Karpas-422 (cell line): ENCODE measurements around the gene COL15A1. TPM values are rescaled to one million over a fixed set of nuclear protein-coding genes. Genes with fewer than 3 reads are reported as not detected.

Experiments used
- DNase-seq: peaks from one replicate; pipeline ENCODE4 v3.0.0-alpha.2; 2015
- H2AFZ ChIP-seq: fragments of 200-600 bp; sonication (generic); 2 replicates; pipeline ENCODE4 v1.6.1; 2014; ENCODE audit warnings: antibody characterized with exemption, low read length, mixed read lengths
- H3K27ac ChIP-seq: fragments of 200-600 bp; sonication (generic); 2 replicates; pipeline ENCODE4 v1.5.1; 2014; ENCODE audit warnings: mild to moderate bottlenecking, low read length, moderate library complexity
- H3K27me3 ChIP-seq: fragments of 200-600 bp; sonication (generic); 2 replicates; pipeline ENCODE4 v1.6.1; 2014; ENCODE audit warnings: low read length, mixed read lengths
- H3K36me3 ChIP-seq: fragments of 200-600 bp; sonication (generic); 2 replicates; pipeline ENCODE4 v1.6.1; 2014; ENCODE audit warnings: low read length, mixed read lengths; ENCODE audit not compliant: insufficient read depth
- H3K4me1 ChIP-seq: fragments of 200-600 bp; sonication (generic); 2 replicates; pipeline ENCODE4 v1.6.1; 2014; ENCODE audit warnings: mild to moderate bottlenecking, low read length, mixed read lengths
- H3K4me2 ChIP-seq: fragments of 200-600 bp; sonication (generic); 2 replicates; pipeline ENCODE4 v1.6.1; 2014; ENCODE audit warnings: low read length, low read depth, mild to moderate bottlenecking; ENCODE audit not compliant: poor library complexity, severe bottlenecking
- H3K4me3 ChIP-seq: fragments of 200-600 bp; sonication (generic); 2 replicates; pipeline ENCODE4 v1.5.1; 2014; ENCODE audit warnings: mild to moderate bottlenecking, antibody characterized with exemption, low read length, mixed read lengths
- H3K79me2 ChIP-seq: fragments of 200-600 bp; sonication (generic); 2 replicates; pipeline ENCODE4 v1.6.1; 2014; ENCODE audit warnings: mild to moderate bottlenecking, low read length, mixed read lengths
- H3K9ac ChIP-seq: fragments of 200-600 bp; sonication (generic); 2 replicates; pipeline ENCODE4 v1.6.0; 2014; ENCODE audit warnings: low read length
- H3K9me2 ChIP-seq: fragments of 200-600 bp; sonication (generic), shearing (Covaris generic); replicated peaks from 2 replicates; pipeline ENCODE4 v1.6.0; 2014; ENCODE audit warnings: mild to moderate bottlenecking, low read length, moderate library complexity; ENCODE audit not compliant: insufficient read depth
- H3K9me3 ChIP-seq: fragments of 300-700, 200-600 bp; sonication (generic); 2 replicates; pipeline ENCODE4 v1.6.1; 2014; ENCODE audit warnings: low read length, mixed read lengths
- H4K20me1 ChIP-seq: fragments of 200-600 bp; sonication (generic); 2 replicates; pipeline ENCODE4 v1.6.1; 2014; ENCODE audit warnings: mild to moderate bottlenecking, antibody characterized with exemption, low read length, low read depth; ENCODE audit not compliant: insufficient read depth
- total RNA-seq: library from RNA; depleted of rRNA; stranded (reverse); fragments of >200 nt; shearing (Covaris generic); gene quantifications from 2 replicates; pipeline ENCODE4 v1.2.3, GENCODE V29; 2014; ENCODE audit warnings: low replicate concordance

COL15A1 gene
- total RNA-seq, 1 experiment from 2014 or later: 0.93 TPM

DNA sequence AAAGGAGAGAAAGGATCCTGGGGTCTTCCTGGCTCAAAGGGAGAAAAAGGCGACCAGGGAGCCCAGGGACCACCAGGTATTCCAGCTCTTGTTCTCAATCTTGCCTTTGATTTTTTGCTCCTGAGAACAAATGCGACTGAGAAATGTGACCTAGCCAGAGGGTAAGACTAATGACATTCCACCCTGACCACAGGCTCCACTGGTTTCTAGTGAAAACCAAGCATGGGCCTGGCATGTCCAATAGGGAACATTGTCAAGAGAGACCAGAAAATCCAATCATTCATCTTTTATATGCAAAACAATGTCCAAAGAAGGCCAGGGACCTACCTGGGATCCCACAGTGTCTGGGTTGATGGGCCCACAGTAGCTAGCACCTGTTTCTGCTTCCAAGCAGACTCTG lies 110.9 kb downstream of the COL15A1 start:
- H3K4me2 ChIP-seq: no peak overlapping the region
- H3K27me3 ChIP-seq: no peaks in the 10 kb centered on the region
- H2AFZ ChIP-seq: no peak overlapping the region
- DNase-seq: no peak
- no peak overlapping the region for H3K9ac ChIP-seq
- no peaks in the 10 kb centered on the region for H4K20me1 ChIP-seq
- no peaks in the 10 kb centered on the region for H3K9me3 ChIP-seq
- H3K4me3 ChIP-seq: no peak overlapping the region
- no peak overlapping the region for H3K27ac ChIP-seq
- no peaks in the 10 kb centered on the region for H3K79me2 ChIP-seq
- H3K36me3 ChIP-seq: no peaks in the 10 kb centered on the region
- peaks cover 51% of the 10 kb centered on the region for H3K4me1 ChIP-seq
- H3K9me2 ChIP-seq: no peaks in the 10 kb centered on the region

DNA sequence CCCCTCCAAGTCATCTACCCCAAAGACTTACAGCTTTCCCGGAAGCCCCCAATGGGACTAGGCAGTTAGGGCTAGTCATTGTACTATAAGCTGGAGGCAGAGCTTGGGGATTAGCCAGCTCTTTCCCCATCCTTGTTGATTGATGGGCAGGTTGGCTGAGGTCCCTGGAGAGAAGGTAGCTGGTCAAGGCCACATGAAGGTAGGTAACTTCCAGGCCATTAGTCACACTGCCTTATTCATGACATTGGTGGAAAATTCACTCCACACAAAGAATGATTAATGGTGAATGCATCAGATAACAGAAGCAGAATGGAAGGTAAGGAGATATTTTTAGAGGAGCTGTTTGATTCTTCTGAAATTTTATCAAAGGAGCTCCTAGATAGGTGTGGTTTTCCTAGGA lies 111.7 kb downstream of the COL15A1 start:
- Histone ChIP-seq H3K4me3 (no peak overlapping the region), H3K9ac (no peak overlapping the region), H3K9me3 (no peaks in the 10 kb centered on the region), H3K9me2 (no peaks in the 10 kb centered on the region), H3K4me1 (peaks cover 59% of the 10 kb centered on the region), H3K36me3 (no peaks in the 10 kb centered on the region), H3K4me2 (no peak overlapping the region), H3K79me2 (no peaks in the 10 kb centered on the region), H3K27ac (no peak overlapping the region), H4K20me1 (no peaks in the 10 kb centered on the region), H3K27me3 (no peaks in the 10 kb centered on the region), H2AFZ (no peak overlapping the region)
- no peak for DNase-seq

DNA sequence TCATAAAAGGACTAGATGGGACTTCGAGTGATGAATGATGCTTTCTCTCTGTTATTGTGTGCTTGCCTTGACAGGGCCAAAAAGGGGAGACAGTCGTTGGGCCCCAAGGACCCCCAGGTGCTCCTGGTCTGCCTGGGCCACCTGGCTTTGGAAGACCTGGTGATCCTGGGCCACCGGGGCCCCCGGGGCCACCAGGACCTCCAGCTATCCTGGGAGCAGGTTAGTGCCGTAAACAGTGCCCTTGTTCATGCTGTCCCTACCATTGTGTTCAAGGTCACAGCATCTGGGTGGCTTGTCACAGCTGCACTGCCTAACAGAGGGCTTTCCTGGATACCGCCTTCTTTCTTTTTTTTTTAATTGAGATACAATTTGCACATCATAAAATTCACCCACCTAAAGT lies 112.5 kb downstream of the COL15A1 start:
- Histone ChIP-seq H3K9ac (no peak overlapping the region), H3K9me2 (no peaks in the 10 kb centered on the region), H2AFZ (no peak overlapping the region), H3K79me2 (no peaks in the 10 kb centered on the region), H3K36me3 (no peaks in the 10 kb centered on the region), H3K27ac (no peak overlapping the region), H3K9me3 (no peaks in the 10 kb centered on the region), H3K4me2 (peak overlapping the region; percentile 85), H3K4me1 (peaks cover 64% of the 10 kb centered on the region), H3K27me3 (no peaks in the 10 kb centered on the region), H3K4me3 (no peak overlapping the region), H4K20me1 (no peaks in the 10 kb centered on the region)
- no peak for DNase-seq

DNA sequence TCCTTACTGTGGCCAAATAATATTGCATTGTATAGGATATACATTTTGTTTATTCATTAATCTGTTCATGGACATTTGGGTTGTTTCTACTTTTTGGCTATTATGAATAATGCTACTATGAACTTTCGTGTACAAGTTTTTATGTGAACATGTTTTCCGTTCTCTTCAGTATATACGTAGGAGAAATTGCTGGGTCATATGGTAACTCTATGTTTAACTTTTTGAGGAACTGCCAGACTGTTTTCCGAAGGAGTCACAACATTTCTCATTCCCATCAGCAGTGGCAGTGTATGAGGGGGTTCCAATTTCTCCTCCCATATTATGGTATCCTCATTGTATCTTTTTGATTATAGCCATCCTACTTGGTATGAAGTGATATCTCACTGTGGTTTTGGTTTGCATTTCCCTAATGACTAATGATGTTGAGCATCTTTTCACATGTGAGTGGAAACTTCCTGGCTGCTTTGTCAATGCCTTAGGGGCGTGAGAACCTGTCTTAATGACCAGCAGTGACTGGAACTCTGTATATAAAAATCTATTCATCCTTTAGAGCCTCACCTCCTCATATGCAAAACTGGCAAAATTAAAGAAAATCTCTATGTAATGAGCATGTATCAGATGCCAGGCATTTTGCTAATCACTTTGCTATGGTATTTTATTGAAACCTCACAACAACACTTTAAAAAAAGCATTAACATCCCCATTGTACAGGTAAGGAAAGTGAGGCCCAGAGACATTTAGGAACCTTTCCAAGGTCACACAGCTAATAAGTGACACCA lies 113.4 kb downstream of the COL15A1 start:
- Histone ChIP-seq H3K27ac (peak overlapping the region; percentile 98), H3K4me3 (peak overlapping the region; percentile 55), H3K4me1 (peaks cover 64% of the 10 kb centered on the region), H2AFZ (peak overlapping the region; percentile 98; the same call in 1 of the 2 replicates), H3K79me2 (no peaks in the 10 kb centered on the region), H4K20me1 (no peaks in the 10 kb centered on the region), H3K9me2 (no peaks in the 10 kb centered on the region), H3K9me3 (no peaks in the 10 kb centered on the region), H3K27me3 (no peaks in the 10 kb centered on the region), H3K9ac (0 out of 2 replicates have a peak overlapping the region, but pooled peaks have one; percentile 67), H3K4me2 (peak overlapping the region; percentile 85), H3K36me3 (no peaks in the 10 kb centered on the region)
- peak; percentile 68 for DNase-seq

DNA sequence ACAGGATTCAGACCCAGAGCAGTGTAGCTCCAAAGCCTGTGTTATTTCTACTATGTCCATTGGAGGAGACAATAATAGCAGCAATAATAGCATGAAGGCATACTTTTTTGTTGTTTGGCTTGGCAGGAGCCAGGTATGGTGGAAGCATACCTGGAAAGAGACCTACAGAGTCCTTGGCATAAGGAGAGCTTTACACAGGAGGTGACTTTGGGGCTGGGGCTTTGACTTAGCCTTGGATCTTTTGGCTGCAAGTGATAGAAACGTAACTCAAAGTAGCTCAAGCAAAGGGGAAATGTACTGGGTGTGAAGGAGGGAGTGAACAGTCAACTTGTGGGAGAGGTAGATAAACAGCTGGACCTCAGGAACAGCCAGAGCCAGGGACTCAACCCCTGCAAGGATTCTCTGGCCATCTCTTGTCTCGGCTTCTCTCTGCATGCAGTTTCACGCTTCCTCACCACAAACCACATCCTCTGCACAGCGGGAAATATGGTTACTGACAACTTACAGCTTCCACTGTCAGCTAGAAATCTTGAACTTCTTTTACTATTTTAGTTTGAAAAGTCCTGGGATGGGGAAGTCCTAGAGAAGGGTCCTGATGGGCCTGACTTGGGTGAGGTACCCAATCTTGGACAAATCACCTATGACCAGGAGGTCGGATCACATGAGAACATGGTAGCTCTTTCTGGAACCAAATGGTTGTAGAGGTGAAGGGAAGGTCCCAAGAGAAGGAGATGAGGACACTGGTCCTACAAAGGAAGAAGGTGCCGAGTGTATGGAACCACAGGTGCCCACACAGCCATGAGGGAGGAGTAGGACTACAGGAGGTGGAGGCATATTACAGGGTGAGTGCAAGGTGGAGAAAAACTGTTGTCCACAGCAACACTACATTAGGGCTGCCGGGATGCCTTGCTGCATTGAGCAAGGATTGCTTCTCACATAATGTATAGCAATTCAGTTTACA lies 114.2 kb downstream of the COL15A1 start:
- Histone ChIP-seq H3K9me2 (no peaks in the 10 kb centered on the region), H3K4me2 (peak overlapping the region; percentile 85), H3K9ac (peak overlapping the region; percentile 67), H3K79me2 (no peaks in the 10 kb centered on the region), H3K4me1 (peaks cover 61% of the 10 kb centered on the region), H2AFZ (peak overlapping the region; percentile 98), H3K27ac (peak overlapping the region; percentile 98), H3K4me3 (peak overlapping the region; percentile 55), H3K36me3 (no peaks in the 10 kb centered on the region), H3K9me3 (no peaks in the 10 kb centered on the region), H3K27me3 (no peaks in the 10 kb centered on the region), H4K20me1 (no peaks in the 10 kb centered on the region)
- peak; percentile 82 for DNase-seq

DNA sequence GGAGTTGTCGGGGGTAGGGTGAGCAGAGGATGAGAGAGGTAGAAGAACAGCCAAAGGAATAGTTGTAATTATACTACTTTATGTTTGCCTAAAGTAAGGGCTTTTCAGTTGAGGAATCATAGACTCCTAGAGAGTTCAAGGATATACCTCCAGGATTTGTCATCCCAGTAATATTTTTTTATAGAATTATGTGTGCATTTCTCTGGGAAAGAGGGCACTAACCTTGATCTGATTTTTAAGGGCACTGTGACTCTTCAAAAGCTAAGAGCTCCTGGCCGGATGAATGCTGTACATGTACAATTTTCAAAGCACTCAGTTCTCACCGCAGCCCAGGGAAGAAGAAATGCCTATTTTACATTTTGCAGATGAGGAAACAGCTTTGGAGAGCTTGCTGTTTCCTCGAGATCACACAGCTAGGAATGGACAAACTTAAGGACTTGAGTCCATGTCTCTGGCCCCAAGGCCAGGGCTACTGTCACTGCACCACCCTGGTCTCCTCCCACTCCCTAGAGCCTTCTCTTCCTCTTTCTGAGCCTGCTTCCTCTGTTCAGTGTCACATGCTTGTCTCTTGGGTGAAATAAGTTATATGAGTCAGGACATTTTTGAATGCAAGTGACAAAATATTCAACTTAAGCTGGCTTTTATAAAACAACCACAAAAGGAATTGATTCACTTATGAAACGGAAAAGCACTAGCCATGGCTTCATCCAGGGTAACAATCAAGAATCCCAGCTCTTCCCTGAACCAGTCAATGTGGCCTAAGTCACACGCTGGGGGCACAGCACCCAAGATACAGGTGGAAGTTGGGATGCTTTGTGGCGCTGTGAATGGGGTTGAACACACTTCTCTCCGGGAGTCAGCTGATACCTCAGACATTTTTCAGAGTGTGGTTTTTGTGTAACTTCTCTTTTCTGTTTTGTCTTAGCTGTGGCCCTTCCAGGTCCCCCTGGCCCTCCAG lies 115.5 kb downstream of the COL15A1 start:
- H3K79me2 ChIP-seq: no peaks in the 10 kb centered on the region
- peak; percentile 93 for DNase-seq
- no peaks in the 10 kb centered on the region for H4K20me1 ChIP-seq
- peak overlapping the region; percentile 98 for H2AFZ ChIP-seq
- peak overlapping the region; percentile 55 for H3K4me3 ChIP-seq
- H3K27ac ChIP-seq: peak overlapping the region; percentile 98
- H3K9me3 ChIP-seq: no peaks in the 10 kb centered on the region
- no peaks in the 10 kb centered on the region for H3K9me2 ChIP-seq
- no peaks in the 10 kb centered on the region for H3K36me3 ChIP-seq
- H3K9ac ChIP-seq: peak overlapping the region; percentile 67
- no peaks in the 10 kb centered on the region for H3K27me3 ChIP-seq
- peaks cover 56% of the 10 kb centered on the region for H3K4me1 ChIP-seq
- H3K4me2 ChIP-seq: peak overlapping the region; percentile 85

DNA sequence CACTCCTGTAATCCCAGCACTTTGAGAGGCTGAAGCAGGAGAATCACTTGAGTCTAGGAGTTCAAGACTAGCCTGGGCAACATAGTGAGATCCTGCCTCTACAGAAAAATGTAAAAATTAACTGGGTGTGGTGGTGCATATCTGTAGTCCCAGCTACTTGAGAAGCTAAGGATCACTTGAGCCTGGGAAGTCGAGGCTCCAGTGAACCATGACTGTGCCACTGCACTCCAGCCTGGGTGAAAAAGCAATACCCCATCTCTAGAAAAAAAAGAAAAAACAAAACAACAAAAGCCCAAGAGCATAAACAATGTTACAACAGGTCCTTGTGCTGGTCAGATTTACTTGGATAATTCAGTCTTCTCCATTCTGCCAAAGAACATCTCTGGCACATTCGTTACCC lies 116.9 kb downstream of the COL15A1 start:
- Histone ChIP-seq H3K9ac (no peak overlapping the region), H4K20me1 (no peaks in the 10 kb centered on the region), H3K4me1 (peaks cover 53% of the 10 kb centered on the region), H3K79me2 (no peaks in the 10 kb centered on the region), H3K4me2 (no peak overlapping the region), H3K4me3 (no peak overlapping the region), H2AFZ (no peak overlapping the region), H3K27me3 (no peaks in the 10 kb centered on the region), H3K9me2 (no peaks in the 10 kb centered on the region), H3K36me3 (no peaks in the 10 kb centered on the region), H3K27ac (peak overlapping the region; percentile 98; the same call in 1 of the 2 replicates), H3K9me3 (no peaks in the 10 kb centered on the region)
- no peak for DNase-seq
